SH-SY5Y (cell line): Measurements from ENCODE around the gene TSSK2.

Experiments
- GATA2 ChIP-seq: IDR thresholded peaks from 2 replicates; pipeline ENCODE4 v1.6.1; 2011; ENCODE audit warnings: mild to moderate bottlenecking, low read depth, low read length
- GATA3 ChIP-seq: IDR thresholded peaks from 2 replicates; pipeline ENCODE4 v1.6.1; 2011; ENCODE audit warnings: low read depth, mild to moderate bottlenecking, low read length, moderate library complexity

DNA sequence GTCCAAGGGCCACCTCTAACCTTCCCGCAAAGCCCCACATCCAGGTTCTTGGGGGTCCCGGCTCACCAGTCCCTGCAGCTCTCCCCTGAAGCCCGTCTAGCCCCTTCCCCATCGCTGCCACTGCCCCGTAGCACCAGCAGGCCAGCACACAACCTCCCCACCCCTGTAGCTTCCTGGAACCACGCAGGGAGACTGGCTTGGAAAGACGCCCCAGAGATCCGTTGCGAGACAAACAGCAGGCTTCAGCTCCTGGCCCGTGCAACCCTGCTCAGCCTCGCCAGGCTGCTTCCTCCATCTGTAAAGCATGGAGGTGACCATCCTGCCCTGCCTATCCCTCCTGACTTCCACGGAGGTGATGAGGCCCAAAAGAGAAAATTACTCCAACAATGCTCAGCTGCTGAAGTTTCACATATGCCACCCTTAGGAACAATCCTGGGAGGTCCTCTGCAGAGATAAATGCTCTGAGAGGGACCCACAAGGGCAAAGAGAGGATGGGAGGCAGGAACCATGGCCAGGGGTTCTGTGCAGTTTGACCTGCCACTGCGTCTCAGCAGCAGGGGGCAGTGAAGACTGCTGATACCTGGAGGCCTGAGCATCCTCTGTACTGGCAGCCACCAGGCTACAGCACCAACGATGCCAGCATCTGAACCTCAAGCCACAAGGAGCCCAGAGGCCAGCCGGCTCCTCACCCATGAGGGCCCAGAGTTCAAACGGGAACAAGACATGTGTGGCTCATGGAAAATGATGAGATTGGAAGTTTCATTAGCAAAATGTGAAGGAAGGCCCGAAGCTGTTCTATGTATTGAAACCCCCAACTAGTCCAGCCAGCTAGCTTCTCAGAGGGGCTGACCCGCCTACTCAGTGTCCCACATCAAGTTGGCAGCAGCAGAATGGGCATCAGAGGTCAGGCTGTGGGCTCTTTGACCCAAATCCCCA, 25.0 kb upstream of the TSSK2 start:
- no peak for TF ChIP-seq GATA3
- no peak for TF ChIP-seq GATA2
